WTC11 (cell line): ENCODE data around the gene MN1. TPM values are rescaled to one million over a fixed set of nuclear protein-coding genes. Genes with fewer than 3 reads are reported as not detected.

Experiments
- ATAC-seq: fragments of 200-7000 bp; cut with Tn5 transposase; 2 replicates; pipeline ENCODE4 v1.10.0; 2021; ENCODE audit warnings: mild to moderate bottlenecking, moderate library complexity
- CTCF ChIA-PET: fragments of 300-600 bp; sonication (Branson Sonifier 250); formaldehyde crosslinking; loops from one replicate; lab custom pipeline; 2021; ENCODE audit warnings: antibody characterized with exemption; lab: Charles Lee
- POLR2A ChIA-PET: fragments of 350-600 bp; sonication (Branson Sonifier 250); formaldehyde crosslinking; loops from one replicate; lab custom pipeline; 2021; ENCODE audit warnings: antibody characterized with exemption; lab: Charles Lee
- DNase-seq: peaks from one replicate; pipeline ENCODE4 v3.0.0; 2021; ENCODE audit warnings: low spot score
- H3K27ac Mint-ChIP-seq: 2 replicates; pipeline ENCODE4 v1.8.0; 2021; ENCODE audit warnings: mixed read lengths
- H3K27me3 Mint-ChIP-seq: 2 replicates; pipeline ENCODE4 v1.8.0; 2021; ENCODE audit warnings: low read depth, mild to moderate bottlenecking, moderate library complexity, mixed read lengths
- H3K36me3 Mint-ChIP-seq: 2 replicates; pipeline ENCODE4 v1.8.0; 2021; ENCODE audit warnings: mixed read lengths
- H3K4me1 Mint-ChIP-seq: 2 replicates; pipeline ENCODE4 v1.8.0; 2022; ENCODE audit warnings: mixed read lengths
- H3K4me3 Mint-ChIP-seq: 2 replicates; pipeline ENCODE4 v1.8.0; 2021; ENCODE audit warnings: mild to moderate bottlenecking, moderate library complexity, mixed read lengths
- H3K9me3 Mint-ChIP-seq: 2 replicates; pipeline ENCODE4 v1.8.0; 2021; ENCODE audit warnings: mixed read lengths
- ATF3 ChIP-seq: sonication (generic); formaldehyde crosslinking; conservative IDR thresholded peaks from 2 replicates; pipeline ENCODE4 v1.8.1; 2022; ENCODE audit warnings: mild to moderate bottlenecking, missing genetic modification reagents
- ETV6 ChIP-seq: sonication (generic); formaldehyde crosslinking; IDR thresholded peaks from 2 replicates; pipeline ENCODE4 v1.8.1; 2022; ENCODE audit warnings: mild to moderate bottlenecking, missing genetic modification reagents
- NFYB ChIP-seq: sonication (generic); formaldehyde crosslinking; conservative IDR thresholded peaks from 2 replicates; pipeline ENCODE4 v1.8.0; 2022; ENCODE audit warnings: low read depth, missing genetic modification reagents
- STAT6 ChIP-seq: sonication (generic); formaldehyde crosslinking; conservative IDR thresholded peaks from 2 replicates; pipeline ENCODE4 v1.8.1; 2023; ENCODE audit warnings: mild to moderate bottlenecking, low read depth, missing genetic modification reagents, moderate library complexity
- USF2 ChIP-seq: sonication (generic); formaldehyde crosslinking; IDR thresholded peaks from 2 replicates; pipeline ENCODE4 v1.8.1; 2023; ENCODE audit warnings: mild to moderate bottlenecking, missing genetic modification reagents, moderate library complexity
- ZBTB21 ChIP-seq: sonication (generic); formaldehyde crosslinking; IDR thresholded peaks from 2 replicates; pipeline ENCODE4 v1.8.1; 2023; ENCODE audit warnings: mild to moderate bottlenecking, missing genetic modification reagents, borderline replicate concordance
- ZNF121 ChIP-seq: sonication (generic); formaldehyde crosslinking; IDR thresholded peaks from 2 replicates; pipeline ENCODE4 v1.8.0; 2023; ENCODE audit warnings: missing genetic modification reagents
- ZNF138 ChIP-seq: sonication (generic); formaldehyde crosslinking; conservative IDR thresholded peaks from 2 replicates; pipeline ENCODE4 v1.8.1; 2022; ENCODE audit warnings: mild to moderate bottlenecking, moderate library complexity, missing genetic modification reagents
- ZNF425 ChIP-seq: fragments of 250-450 bp; sonication (Bioruptor Pico); conservative IDR thresholded peaks from 2 replicates; pipeline ENCODE4 v1.9.0; 2021; ENCODE audit warnings: mild to moderate bottlenecking
- ZNF512 ChIP-seq: sonication (generic); formaldehyde crosslinking; IDR thresholded peaks from 2 replicates; pipeline ENCODE4 v1.8.1; 2022; ENCODE audit warnings: missing genetic modification reagents, borderline replicate concordance
- total RNA-seq: library from RNA; stranded (reverse); gene quantifications from 3 replicates; pipeline ENCODE4 v1.2.3, GENCODE V29; 2021
- TF ChIP-seq, protein P1 (sequence below): sonication (generic); formaldehyde crosslinking; IDR thresholded peaks from 2 replicates; pipeline ENCODE4 v1.8.1; 2023; ENCODE audit warnings: mild to moderate bottlenecking, moderate library complexity, missing genetic modification reagents
- TF ChIP-seq, protein P2 (sequence below): fragments of 250-450 bp; sonication (Bioruptor Pico); IDR thresholded peaks from 2 replicates; pipeline ENCODE4 v1.9.0; 2021; ENCODE audit warnings: mild to moderate bottlenecking
- TF ChIP-seq, protein P3 (sequence below): fragments of 200-600 bp; IDR thresholded peaks from 2 replicates; pipeline ENCODE4 v1.8.0; 2022; ENCODE audit warnings: antibody characterized with exemption

MN1 gene
- total RNA-seq, 1 experiment from 2014 or later: 21.3 TPM

DNA sequence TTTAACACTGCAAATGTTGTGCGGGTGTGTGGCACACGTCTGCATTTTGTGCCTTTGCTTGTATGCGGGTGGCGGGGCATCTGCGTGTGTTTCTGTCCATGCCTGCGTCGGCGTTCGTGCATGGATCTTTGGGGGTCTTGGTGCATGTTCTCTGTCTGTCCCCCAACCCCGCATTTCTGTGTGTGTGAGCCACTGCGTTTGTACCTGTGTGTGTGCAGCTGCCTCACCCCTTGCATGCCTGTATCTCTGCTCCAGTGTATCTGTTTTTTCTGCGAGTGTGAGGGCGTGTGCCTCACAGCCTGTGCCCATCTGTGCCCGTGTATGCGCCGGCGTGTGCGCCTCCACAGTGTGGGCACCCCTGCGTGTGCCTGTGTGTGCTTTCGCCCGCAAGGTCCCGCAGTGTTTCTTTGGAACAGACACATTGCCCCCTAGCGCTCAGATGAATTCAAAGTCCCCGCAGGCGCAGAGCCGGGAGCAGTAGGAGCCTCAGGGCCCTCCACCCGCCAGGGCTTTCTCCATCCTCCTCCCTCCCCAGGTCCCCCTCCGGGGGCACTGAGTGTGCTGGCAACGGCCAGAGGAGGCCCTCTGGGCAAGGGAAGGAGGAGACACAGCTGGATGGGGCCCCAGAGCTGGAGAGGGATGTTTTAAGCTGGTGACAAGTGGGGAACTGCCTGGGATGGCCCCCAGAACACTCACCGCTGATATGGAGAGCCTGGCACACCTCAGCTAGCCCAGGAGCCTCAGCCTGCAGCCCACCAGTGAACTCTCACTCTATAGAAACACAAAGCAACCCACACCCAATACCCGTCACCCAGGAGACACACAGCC is 3.1 kb upstream of the MN1 start:
- POLR2A ChIA-PET: no interaction called here
- TF ChIP-seq ATF3 (CRISPR knock-in tag) (no peak), ZNF425 (CRISPR knock-in tag) (no peak), STAT6 (CRISPR knock-in tag) (0 out of 2 replicates have a peak, but pooled peaks have one; percentile 54), ZNF512 (no peak), USF2 (CRISPR knock-in tag) (peak; percentile 14; the same call in 1 of the 2 replicates), ETV6 (CRISPR knock-in tag) (0 out of 2 replicates have a peak, but pooled peaks have one; percentile 24), ZBTB21 (peak; percentile 41; the same call in 1 of the 2 replicates), ZNF138 (CRISPR knock-in tag) (0 out of 2 replicates have a peak, but pooled peaks have one; percentile 58), ZNF121 (CRISPR knock-in tag) (no peak), NFYB (no peak)
- TF ChIP-seq, protein P1, sequence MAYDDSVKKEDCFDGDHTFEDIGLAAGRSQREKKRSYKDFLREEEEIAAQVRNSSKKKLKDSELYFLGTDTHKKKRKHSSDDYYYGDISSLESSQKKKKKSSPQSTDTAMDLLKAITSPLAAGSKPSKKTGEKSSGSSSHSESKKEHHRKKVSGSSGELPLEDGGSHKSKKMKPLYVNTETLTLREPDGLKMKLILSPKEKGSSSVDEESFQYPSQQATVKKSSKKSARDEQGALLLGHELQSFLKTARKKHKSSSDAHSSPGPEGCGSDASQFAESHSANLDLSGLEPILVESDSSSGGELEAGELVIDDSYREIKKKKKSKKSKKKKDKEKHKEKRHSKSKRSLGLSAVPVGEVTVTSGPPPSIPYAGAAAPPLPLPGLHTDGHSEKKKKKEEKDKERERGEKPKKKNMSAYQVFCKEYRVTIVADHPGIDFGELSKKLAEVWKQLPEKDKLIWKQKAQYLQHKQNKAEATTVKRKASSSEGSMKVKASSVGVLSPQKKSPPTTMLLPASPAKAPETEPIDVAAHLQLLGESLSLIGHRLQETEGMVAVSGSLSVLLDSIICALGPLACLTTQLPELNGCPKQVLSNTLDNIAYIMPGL: peak; percentile 22; the same call in 1 of the 2 replicates
- TF ChIP-seq, protein P2, sequence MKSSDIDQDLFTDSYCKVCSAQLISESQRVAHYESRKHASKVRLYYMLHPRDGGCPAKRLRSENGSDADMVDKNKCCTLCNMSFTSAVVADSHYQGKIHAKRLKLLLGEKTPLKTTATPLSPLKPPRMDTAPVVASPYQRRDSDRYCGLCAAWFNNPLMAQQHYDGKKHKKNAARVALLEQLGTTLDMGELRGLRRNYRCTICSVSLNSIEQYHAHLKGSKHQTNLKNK (CRISPR knock-in tag): no peak
- TF ChIP-seq, protein P3, sequence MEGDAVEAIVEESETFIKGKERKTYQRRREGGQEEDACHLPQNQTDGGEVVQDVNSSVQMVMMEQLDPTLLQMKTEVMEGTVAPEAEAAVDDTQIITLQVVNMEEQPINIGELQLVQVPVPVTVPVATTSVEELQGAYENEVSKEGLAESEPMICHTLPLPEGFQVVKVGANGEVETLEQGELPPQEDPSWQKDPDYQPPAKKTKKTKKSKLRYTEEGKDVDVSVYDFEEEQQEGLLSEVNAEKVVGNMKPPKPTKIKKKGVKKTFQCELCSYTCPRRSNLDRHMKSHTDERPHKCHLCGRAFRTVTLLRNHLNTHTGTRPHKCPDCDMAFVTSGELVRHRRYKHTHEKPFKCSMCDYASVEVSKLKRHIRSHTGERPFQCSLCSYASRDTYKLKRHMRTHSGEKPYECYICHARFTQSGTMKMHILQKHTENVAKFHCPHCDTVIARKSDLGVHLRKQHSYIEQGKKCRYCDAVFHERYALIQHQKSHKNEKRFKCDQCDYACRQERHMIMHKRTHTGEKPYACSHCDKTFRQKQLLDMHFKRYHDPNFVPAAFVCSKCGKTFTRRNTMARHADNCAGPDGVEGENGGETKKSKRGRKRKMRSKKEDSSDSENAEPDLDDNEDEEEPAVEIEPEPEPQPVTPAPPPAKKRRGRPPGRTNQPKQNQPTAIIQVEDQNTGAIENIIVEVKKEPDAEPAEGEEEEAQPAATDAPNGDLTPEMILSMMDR: peak; percentile 63
- Mint-ChIP-seq H3K4me3 (peak overlapping the region; percentile 64), H3K27ac (no peak overlapping the region), H3K27me3 (peaks cover 46% of the 10 kb centered on the region), H3K4me1 (peaks cover 34% of the 10 kb centered on the region), H3K9me3 (no peaks in the 10 kb centered on the region), H3K36me3 (no peaks in the 10 kb centered on the region)
- DNase-seq (peak; percentile 77), ATAC-seq (peak; percentile 21)
- CTCF ChIA-PET: interaction anchor here (0.6 to 1.5 kb wide), 11 partner anchors 9 to 397 kb away, joined by 3 to 5 read pairs (median 3); no protein-coding TSS in a partner anchor
